ENCODE data around the gene BATF3.
A peak's percentile ranks its signal among the peaks of the same experiment; 100 is the strongest.

The BATF3 gene

DNA sequence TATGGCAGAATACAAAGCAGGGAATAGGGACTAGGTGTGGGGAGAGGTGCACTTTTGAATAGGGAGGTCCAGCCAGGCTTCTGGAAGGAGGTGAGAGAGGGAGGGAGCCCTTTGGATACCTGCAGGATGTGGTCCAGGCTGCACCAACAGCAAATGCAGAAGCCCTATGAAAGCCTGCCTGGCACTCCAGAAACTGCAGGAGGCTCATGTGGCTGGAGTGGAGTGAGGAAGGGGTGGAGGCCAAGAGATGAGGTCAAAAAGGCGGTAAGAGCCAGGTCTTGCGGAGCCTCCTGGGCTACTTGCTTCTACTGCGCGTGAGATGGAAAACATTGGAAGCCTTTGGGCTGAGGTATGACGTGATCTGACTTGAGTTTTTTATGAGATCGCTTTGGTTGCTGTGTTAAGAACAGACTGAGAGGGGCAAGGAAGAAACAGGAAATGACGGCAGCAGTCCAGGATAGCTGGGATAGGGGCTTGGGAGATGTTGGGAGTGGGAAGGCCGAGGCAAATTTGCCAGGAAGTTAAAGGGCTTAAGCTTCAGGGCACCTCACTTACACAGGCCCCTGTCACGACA lies 4.4 kb upstream of the BATF3 start:
- H3K9ac ChIP-seq (ENCODE audit: low read length): no peak overlapping the region
- no peak overlapping the region for H2AFZ ChIP-seq (ENCODE audit: low read depth, low read length)
- no peaks in the 10 kb centered on the region for H4K20me1 ChIP-seq (ENCODE audit: insufficient read depth, low read length)
- H3K4me1 ChIP-seq (ENCODE audit: low read length): peaks cover 10% of the 10 kb centered on the region
- no peak overlapping the region for H3K27ac ChIP-seq (ENCODE audit: low read length)
- peaks cover 15% of the 10 kb centered on the region for H3K27me3 ChIP-seq (ENCODE audit: low read depth, low read length)
- H3K79me2 ChIP-seq (ENCODE audit: low read length): no peaks in the 10 kb centered on the region
- TF ChIP-seq EZH2phosphoT487 (IDR thresholded peaks at IDR 0.05; ENCODE audit: low read depth): no peak
- TF ChIP-seq, protein P1, sequence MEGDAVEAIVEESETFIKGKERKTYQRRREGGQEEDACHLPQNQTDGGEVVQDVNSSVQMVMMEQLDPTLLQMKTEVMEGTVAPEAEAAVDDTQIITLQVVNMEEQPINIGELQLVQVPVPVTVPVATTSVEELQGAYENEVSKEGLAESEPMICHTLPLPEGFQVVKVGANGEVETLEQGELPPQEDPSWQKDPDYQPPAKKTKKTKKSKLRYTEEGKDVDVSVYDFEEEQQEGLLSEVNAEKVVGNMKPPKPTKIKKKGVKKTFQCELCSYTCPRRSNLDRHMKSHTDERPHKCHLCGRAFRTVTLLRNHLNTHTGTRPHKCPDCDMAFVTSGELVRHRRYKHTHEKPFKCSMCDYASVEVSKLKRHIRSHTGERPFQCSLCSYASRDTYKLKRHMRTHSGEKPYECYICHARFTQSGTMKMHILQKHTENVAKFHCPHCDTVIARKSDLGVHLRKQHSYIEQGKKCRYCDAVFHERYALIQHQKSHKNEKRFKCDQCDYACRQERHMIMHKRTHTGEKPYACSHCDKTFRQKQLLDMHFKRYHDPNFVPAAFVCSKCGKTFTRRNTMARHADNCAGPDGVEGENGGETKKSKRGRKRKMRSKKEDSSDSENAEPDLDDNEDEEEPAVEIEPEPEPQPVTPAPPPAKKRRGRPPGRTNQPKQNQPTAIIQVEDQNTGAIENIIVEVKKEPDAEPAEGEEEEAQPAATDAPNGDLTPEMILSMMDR (IDR thresholded peaks at IDR 0.05; ENCODE audit: low read depth, low read length): no peak
- H3K4me2 ChIP-seq (ENCODE audit: low read length): no peak overlapping the region
- no peak overlapping the region for H3K4me3 ChIP-seq (ENCODE audit: low read length)
- no peaks in the 10 kb centered on the region for H3K9me3 ChIP-seq (ENCODE audit: insufficient read depth, low read length)
- no peaks in the 10 kb centered on the region for H3K36me3 ChIP-seq (replicated peaks; ENCODE audit: low read depth, low read length)

DNA sequence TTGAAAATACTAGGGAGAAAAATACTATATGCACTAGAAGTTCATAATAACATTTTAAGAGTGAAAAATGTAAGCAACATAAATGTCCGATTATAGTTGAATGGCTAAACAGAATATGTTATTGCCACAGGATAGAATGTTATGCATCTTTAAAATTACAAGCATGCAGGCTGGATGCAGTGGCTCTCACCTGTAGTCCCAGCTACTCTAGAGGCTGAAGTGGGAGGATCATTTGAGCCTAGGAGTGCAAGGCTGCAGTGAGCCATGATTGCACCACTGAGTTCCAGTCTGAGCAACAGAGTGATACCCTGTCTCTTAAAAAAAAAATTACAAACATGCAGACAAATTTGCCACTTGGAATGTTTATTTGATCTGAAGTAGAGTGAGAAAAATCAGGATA lies 3.0 kb upstream of the BATF3 start:
- H3K36me3 ChIP-seq (replicated peaks; ENCODE audit: low read depth, low read length): no peaks in the 10 kb centered on the region
- H4K20me1 ChIP-seq (ENCODE audit: insufficient read depth, low read length): no peaks in the 10 kb centered on the region
- peaks cover 10% of the 10 kb centered on the region for H3K79me2 ChIP-seq (ENCODE audit: low read length)
- peaks cover 15% of the 10 kb centered on the region for H3K27me3 ChIP-seq (ENCODE audit: low read depth, low read length)
- peaks cover 21% of the 10 kb centered on the region for H3K4me1 ChIP-seq (ENCODE audit: low read length)
- TF ChIP-seq EZH2phosphoT487 (IDR thresholded peaks at IDR 0.05; ENCODE audit: low read depth): no peak
- TF ChIP-seq, protein P1 (IDR thresholded peaks at IDR 0.05; ENCODE audit: low read depth, low read length): no peak
- H2AFZ ChIP-seq (ENCODE audit: low read depth, low read length): no peak overlapping the region
- H3K9me3 ChIP-seq (ENCODE audit: insufficient read depth, low read length): no peaks in the 10 kb centered on the region
- no peak overlapping the region for H3K9ac ChIP-seq (ENCODE audit: low read length)
- no peak overlapping the region for H3K27ac ChIP-seq (ENCODE audit: low read length)
- H3K4me3 ChIP-seq (ENCODE audit: low read length): no peak overlapping the region
- H3K4me2 ChIP-seq (ENCODE audit: low read length): no peak overlapping the region

DNA sequence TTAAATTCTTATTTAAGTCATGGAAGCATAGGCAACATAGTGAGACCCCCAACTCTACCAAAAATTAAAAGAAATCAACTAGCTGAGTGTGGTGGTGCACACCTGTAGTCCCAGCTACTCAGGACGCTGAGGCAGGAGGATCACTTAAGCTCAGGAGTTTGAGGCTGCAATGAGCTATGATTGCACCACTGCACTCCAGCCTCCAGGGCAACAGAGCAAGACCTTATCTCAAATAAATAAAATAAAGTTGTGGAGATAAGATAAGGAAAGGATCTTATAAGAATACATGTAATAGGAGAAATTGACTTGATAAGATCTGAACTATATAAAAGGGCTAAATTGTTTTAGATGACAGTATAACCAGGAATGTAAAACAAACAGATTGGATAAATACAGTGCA lies 2.3 kb upstream of the BATF3 start:
- no peak overlapping the region for H2AFZ ChIP-seq (ENCODE audit: low read depth, low read length)
- H3K4me3 ChIP-seq (ENCODE audit: low read length): no peak overlapping the region
- H3K9ac ChIP-seq (ENCODE audit: low read length): no peak overlapping the region
- no peaks in the 10 kb centered on the region for H3K36me3 ChIP-seq (replicated peaks; ENCODE audit: low read depth, low read length)
- no peak overlapping the region for H3K27ac ChIP-seq (ENCODE audit: low read length)
- no peaks in the 10 kb centered on the region for H3K9me3 ChIP-seq (ENCODE audit: insufficient read depth, low read length)
- no peaks in the 10 kb centered on the region for H4K20me1 ChIP-seq (ENCODE audit: insufficient read depth, low read length)
- peaks cover 18% of the 10 kb centered on the region for H3K79me2 ChIP-seq (ENCODE audit: low read length)
- peaks cover 15% of the 10 kb centered on the region for H3K27me3 ChIP-seq (ENCODE audit: low read depth, low read length)
- H3K4me2 ChIP-seq (ENCODE audit: low read length): no peak overlapping the region
- TF ChIP-seq EZH2phosphoT487 (IDR thresholded peaks at IDR 0.05; ENCODE audit: low read depth): no peak
- TF ChIP-seq, protein P1 (IDR thresholded peaks at IDR 0.05; ENCODE audit: low read depth, low read length): no peak
- peaks cover 28% of the 10 kb centered on the region for H3K4me1 ChIP-seq (ENCODE audit: low read length)

DNA sequence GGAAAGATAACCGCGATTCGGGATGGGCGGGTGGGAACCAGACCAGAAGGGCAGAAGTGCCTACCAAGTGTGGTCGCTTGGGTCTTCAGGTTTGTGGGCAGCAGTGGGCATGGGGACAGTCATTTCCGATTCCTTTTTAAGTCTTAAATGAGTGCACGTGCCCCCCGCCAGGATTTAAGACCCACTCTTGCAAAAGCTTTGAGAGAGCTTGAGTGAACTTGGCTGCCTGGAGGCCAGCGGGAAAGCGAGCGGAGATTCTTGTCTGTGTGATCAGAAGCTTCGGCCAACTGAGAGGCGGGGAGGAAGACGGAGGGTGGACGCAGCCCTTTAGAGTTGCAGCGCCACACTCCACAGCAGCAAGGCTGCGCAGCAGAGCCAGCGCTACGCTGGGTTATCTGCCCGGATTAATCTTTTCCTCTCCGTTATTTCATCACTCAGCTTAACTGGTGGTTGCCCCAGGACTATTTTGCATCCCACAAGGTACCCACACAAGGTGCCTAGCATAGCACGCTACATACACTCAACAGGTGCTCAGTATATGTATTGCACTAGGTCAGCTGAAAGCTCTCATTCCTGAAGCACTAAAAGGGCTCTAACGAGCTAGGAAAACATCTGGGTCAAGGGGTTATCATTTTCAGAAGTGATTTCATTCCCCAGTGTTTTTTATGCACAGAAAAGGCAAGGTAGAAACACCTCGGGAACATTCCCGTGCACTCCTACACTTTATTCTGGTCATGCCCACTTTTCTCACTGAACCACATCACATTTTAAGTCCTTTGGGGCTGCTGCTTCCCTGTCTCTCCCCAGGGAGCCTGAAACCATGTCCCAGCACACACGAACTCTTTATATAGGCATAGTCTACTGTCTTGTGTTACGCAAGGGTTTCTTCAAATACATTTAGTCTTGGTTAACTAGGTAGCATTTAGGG lies 1.5 kb upstream of the BATF3 start:
- Histone ChIP-seq H3K9ac (ENCODE audit: low read length) (peak overlapping the region; percentile 73), H3K27me3 (ENCODE audit: low read depth, low read length) (peaks cover 15% of the 10 kb centered on the region), H3K36me3 (replicated peaks; ENCODE audit: low read depth, low read length) (peaks cover 3% of the 10 kb centered on the region), H4K20me1 (ENCODE audit: insufficient read depth, low read length) (no peaks in the 10 kb centered on the region), H3K79me2 (ENCODE audit: low read length) (peaks cover 20% of the 10 kb centered on the region), H2AFZ (ENCODE audit: low read depth, low read length) (peak overlapping the region; percentile 88; the same call in 1 of the 2 replicates), H3K9me3 (ENCODE audit: insufficient read depth, low read length) (no peaks in the 10 kb centered on the region), H3K4me2 (ENCODE audit: low read length) (peak overlapping the region; percentile 91), H3K27ac (ENCODE audit: low read length) (no peak overlapping the region), H3K4me3 (ENCODE audit: low read length) (peak overlapping the region; percentile 95), H3K4me1 (ENCODE audit: low read length) (peaks cover 29% of the 10 kb centered on the region)
- TF ChIP-seq, protein P1 (IDR thresholded peaks at IDR 0.05; ENCODE audit: low read depth, low read length): peak; percentile 36
- no peak for TF ChIP-seq EZH2phosphoT487 (IDR thresholded peaks at IDR 0.05; ENCODE audit: low read depth)
